Lung (tissue), 13 donors: ENCODE measurements around the gene ZNF621. TPM values are rescaled to one million over a fixed set of nuclear protein-coding genes. Genes with fewer than 3 reads are reported as not detected.

Experiments
- ATAC-seq: fragments of 200-7000 bp; cut with Tn5 transposase; one replicate; pipeline ENCODE4 v1.9.1; 2020; ENCODE audit warnings: moderate number of reproducible peaks; ENCODE audit not compliant: insufficient read depth, low FRiP score
- DNase-seq, 3 donors: peaks; one replicate each; pipeline ENCODE4 v3.0.0-alpha.2; 2013 to 2017
- H3K27ac ChIP-seq, 2 donors: one replicate each; pipeline ENCODE4 v1.5.1; 2013; ENCODE audit warnings: mild to moderate bottlenecking in 2 of 2, moderate library complexity in 2 of 2, control low read depth in 1 of 2, inconsistent platforms in 1 of 2, low read depth in 1 of 2, low read length in 1 of 2
- H3K27me3 ChIP-seq, 3 donors: one replicate each; pipeline ENCODE4 v1.5.1; 2013; ENCODE audit warnings: low read length in 2 of 3; ENCODE audit not compliant: control insufficient read depth in 3 of 3, insufficient read depth in 3 of 3
- H3K36me3 ChIP-seq, 4 donors: one replicate each; pipeline ENCODE4 v1.5.1; 2013; ENCODE audit warnings: low read length in 4 of 4, mild to moderate bottlenecking in 1 of 4, moderate library complexity in 1 of 4; ENCODE audit not compliant: control insufficient read depth in 4 of 4, insufficient read depth in 4 of 4
- H3K4me1 ChIP-seq, 5 donors: one replicate each; pipeline ENCODE4 v1.5.1; 2013; ENCODE audit warnings: low read length in 5 of 5, mild to moderate bottlenecking in 2 of 5, moderate library complexity in 1 of 5; ENCODE audit not compliant: control insufficient read depth in 5 of 5, insufficient read depth in 5 of 5
- H3K4me3 ChIP-seq: one replicate; pipeline ENCODE4 v1.5.1; 2013; ENCODE audit warnings: mild to moderate bottlenecking, control low read depth, moderate library complexity
- H3K9ac ChIP-seq, 2 donors: one replicate each; pipeline ENCODE4 v1.5.1; 2013; ENCODE audit warnings: low read length in 2 of 2, control low read depth in 1 of 2; ENCODE audit not compliant: insufficient read depth in 1 of 2
- H3K9me3 ChIP-seq, 4 donors: one replicate each; pipeline ENCODE4 v1.5.1; 2013; ENCODE audit warnings: low read length in 3 of 4, mild to moderate bottlenecking in 1 of 4, moderate library complexity in 1 of 4; ENCODE audit not compliant: control insufficient read depth in 4 of 4, insufficient read depth in 3 of 4
- CTCF ChIP-seq: IDR thresholded peaks from 2 replicates; pipeline ENCODE4 v1.5.1; 2012; ENCODE audit warnings: mild to moderate bottlenecking; ENCODE audit errors: control extremely low read depth, extremely low read depth
- WGBS, 2 donors: extraction: QIAGEN DNeasy Blood & Tissue Kit; methylation state at CpG; one replicate each; pipeline ENCODE4 v1.1.7; 2013; 5-methylcytosine and 5-hydroxymethylcytosine counted together
- polyA plus RNA-seq, 2 donors: library from polyadenylated mRNA; stranded (reverse); fragments of 200-250 nt; gene quantifications; one replicate each; pipeline ENCODE4 v1.2.1, GENCODE V29; 2013
- small RNA-seq: library from RNA; depleted of rRNA; stranded (forward); fragments of <200 nt; gene quantifications from one replicate; pipeline ENCODE3, GENCODE V24; 2014; ENCODE audit warnings: low replicate concordance
- total RNA-seq, 2 donors: library from RNA; depleted of rRNA in 1 of 2; stranded (reverse); fragments of >200 nt in 1 of 2; gene quantifications; one replicate each; pipeline ENCODE4 v1.2.1, GENCODE V29; 2014 to 2021
- donor health status: control.
- donor health status: control.
- donor health status: Bipolar disorder and iron deficiency.
- donor health status: healthy.
- donor health status: DM: yes; HTN: yes; CAD: no.

The ZNF621 gene
- total and polyA plus RNA-seq, 4 donors: 7.7 to 25.4 (median 18.7) TPM

- Histone ChIP-seq H3K4me3 (no peak overlapping the region), H3K9me3 (no peaks in the 10 kb centered on the region), H3K9ac (no peak overlapping the region), H3K27ac (no peak overlapping the region), H3K4me1 (peaks cover 0 to 6% (median 0%) of the 10 kb centered on the region in 5 donors), H3K36me3 (no peaks in the 10 kb centered on the region), H3K27me3 (no peaks in the 10 kb centered on the region)
- no peak for DNase-seq
- 88 to 92% methylated on average over 6 of the region's 6 CpGs for WGBS, 2 donors
- TF ChIP-seq CTCF: no peak
- no peak for ATAC-seq
These were observed 60.7 kb downstream of the ZNF621 start for GRCh38 chr3:40585381-40586016.

- H3K27me3 ChIP-seq: no peaks in the 10 kb centered on the region
- H3K27ac ChIP-seq: no peak overlapping the region
- DNase-seq (no peak), ATAC-seq (no peak)
- no peaks in the 10 kb centered on the region for H3K9me3 ChIP-seq
- WGBS, 2 donors: 82 to 91% methylated on average over 1 of the region's 1 CpG
- no peaks in the 10 kb centered on the region for H3K36me3 ChIP-seq
- H3K4me3 ChIP-seq: no peak overlapping the region
- H3K4me1 ChIP-seq: peaks cover 0 to 6% (median 0%) of the 10 kb centered on the region in 5 donors
- no peak for TF ChIP-seq CTCF
- no peak overlapping the region for H3K9ac ChIP-seq
These were observed 62.1 kb downstream of the ZNF621 start for GRCh38 chr3:40586901-40587300.

- H3K36me3 ChIP-seq: no peaks in the 10 kb centered on the region
- H3K4me3 ChIP-seq: no peak overlapping the region
- no peak overlapping the region for H3K27ac ChIP-seq
- no peak overlapping the region for H3K9ac ChIP-seq
- H3K4me1 ChIP-seq: peaks cover 0 to 6% (median 0%) of the 10 kb centered on the region in 5 donors
- no peaks in the 10 kb centered on the region for H3K27me3 ChIP-seq
- DNase-seq: no peak
- no peaks in the 10 kb centered on the region for H3K9me3 ChIP-seq
- WGBS, 2 donors: 93 to 96% methylated on average over 5 of the region's 5 CpGs
- ATAC-seq: no peak
- no peak for TF ChIP-seq CTCF
These were observed 63.6 kb downstream of the ZNF621 start for GRCh38 chr3:40588406-40588805.

Small RNAs within 50 kb of the gene (small RNA-seq; reads per million reads assigned to genes)
- gene RNU5B-2P: 2.5 reads per million, percentile 92 among the genes with 10 or more reads in this experiment

Other genes with a start within 250 kb of the ZNF621 start
- gene EIF1B, start 215.3 kb upstream of the ZNF621 start, total RNA-seq: 10 to 100 TPM; 43.4 to 55.9 TPM
- gene EIF1B, start 215.3 kb upstream of the ZNF621 start, polyA plus RNA-seq: 10 to 100 TPM; 45.7 to 84.6 TPM
- 1 to 10 TPM; 3.8 to 6.1 TPM for gene ENTPD3, start 137.8 kb upstream of the ZNF621 start, total RNA-seq
- 1 to 10 TPM; 1.5 to 3.6 TPM for gene ENTPD3, start 137.8 kb upstream of the ZNF621 start, polyA plus RNA-seq
- 1,000 to 10,000 TPM in 1 of 2 donors, 100 to 1,000 TPM in 1; 473 to 1,578 TPM for gene RPL14, start 67.6 kb upstream of the ZNF621 start, total RNA-seq
- 1,000 to 10,000 TPM in 1 of 2 donors, 100 to 1,000 TPM in 1; 873 to 2,599 TPM for gene RPL14, start 67.6 kb upstream of the ZNF621 start, polyA plus RNA-seq
- 10 to 100 TPM in 1 of 2 donors, 1 to 10 TPM in 1; 8.0 to 10.0 TPM for gene ZNF619, start 47.8 kb upstream of the ZNF621 start, total RNA-seq
- gene ZNF619, start 47.8 kb upstream of the ZNF621 start, polyA plus RNA-seq: 1 to 10 TPM in 1 of 2 donors, under 1 TPM in 1; 0.96 to 2.0 TPM
- 10 to 100 TPM in 1 of 2 donors, 1 to 10 TPM in 1; 6.1 to 10.7 TPM for gene ZNF620, start 18.9 kb upstream of the ZNF621 start, total RNA-seq
- 1 to 10 TPM; 2.0 to 3.0 TPM for gene ZNF620, start 18.9 kb upstream of the ZNF621 start, polyA plus RNA-seq